Measurements from ENCODE around the gene ZFP36L2.

The ZFP36L2 gene

DNA sequence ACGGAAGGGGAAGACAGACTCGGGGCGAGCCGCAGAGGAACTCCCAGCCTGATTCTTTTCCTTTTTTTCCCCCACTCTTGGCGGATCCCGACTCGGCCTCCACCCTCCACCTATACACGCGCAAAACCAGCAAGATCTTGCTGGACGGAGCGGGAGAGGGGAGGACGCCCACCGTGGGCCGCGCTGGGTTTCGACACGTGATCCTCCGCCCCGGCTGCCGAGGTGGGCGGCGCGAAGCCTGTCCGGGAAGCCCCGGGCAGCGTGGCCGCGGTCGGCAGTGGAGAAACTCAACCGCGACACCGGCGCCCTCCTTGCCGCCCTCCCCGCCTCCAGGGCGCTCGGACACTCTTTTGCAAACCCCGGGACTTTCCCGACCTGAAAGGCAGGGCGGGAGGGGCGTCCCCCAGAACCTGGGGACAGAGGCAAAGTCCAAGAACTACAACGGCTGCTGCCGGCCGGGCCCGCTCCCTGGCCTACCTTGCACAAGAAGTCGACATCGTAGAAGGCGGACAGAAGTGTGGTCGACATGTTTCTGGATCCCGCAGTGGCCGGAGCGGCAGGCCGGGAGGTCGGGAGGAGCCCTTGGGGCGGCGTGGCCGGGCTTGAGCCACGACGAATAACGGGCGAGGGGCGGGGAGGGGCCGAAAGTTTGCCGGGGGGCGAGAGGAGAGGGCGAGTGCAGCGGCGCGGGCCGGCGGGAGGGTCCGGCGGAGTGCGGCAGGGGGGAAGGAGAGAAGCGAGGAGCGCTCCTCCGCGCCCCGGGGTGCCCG lies 433 bp downstream of the ZFP36L2 start:
- DNase-seq (ENCODE audit: low read depth), result no peak
- peak overlapping the region; percentile 86 for H3K4me3 ChIP-seq (ENCODE audit: low read depth, low read length)

DNA sequence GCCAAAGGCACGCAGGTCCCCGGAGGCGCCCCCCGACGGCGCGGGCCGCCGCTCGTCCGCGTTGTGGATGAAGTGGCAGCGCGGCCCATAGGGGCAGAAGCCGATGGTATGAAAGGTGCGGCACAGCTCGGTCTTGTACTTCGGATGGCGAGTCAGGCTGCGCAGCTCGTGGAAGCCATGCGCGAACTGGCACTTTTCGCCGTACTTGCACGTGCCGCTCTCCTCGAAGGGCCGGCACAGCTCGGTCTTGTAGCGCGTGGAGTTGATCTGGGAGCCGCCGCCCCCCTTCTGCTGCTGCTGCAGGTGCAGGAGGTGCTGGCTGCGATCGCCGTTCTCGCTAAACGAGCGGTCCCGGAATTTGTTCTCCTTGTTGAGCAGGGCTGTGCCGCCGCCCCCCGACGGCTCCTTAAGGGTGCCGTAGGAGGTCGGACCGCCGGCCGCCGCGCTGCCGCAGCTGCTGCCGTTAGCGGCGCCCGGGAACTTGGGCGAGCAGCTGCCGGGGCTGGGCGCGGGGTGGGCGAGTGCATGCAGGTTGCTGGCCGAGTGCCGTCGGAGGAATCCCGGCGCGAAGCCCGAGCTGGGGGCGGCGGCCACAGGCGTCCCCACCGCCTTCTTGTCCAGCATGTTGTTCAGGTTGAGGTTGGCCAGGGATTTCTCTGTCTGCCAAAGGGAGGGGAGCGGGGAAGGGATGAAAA lies 1.2 kb downstream of the ZFP36L2 start:
- peak; percentile 61 for DNase-seq (ENCODE audit: low read depth)
- H3K4me3 ChIP-seq (ENCODE audit: low read depth, low read length), result peak overlapping the region; percentile 86

DNA sequence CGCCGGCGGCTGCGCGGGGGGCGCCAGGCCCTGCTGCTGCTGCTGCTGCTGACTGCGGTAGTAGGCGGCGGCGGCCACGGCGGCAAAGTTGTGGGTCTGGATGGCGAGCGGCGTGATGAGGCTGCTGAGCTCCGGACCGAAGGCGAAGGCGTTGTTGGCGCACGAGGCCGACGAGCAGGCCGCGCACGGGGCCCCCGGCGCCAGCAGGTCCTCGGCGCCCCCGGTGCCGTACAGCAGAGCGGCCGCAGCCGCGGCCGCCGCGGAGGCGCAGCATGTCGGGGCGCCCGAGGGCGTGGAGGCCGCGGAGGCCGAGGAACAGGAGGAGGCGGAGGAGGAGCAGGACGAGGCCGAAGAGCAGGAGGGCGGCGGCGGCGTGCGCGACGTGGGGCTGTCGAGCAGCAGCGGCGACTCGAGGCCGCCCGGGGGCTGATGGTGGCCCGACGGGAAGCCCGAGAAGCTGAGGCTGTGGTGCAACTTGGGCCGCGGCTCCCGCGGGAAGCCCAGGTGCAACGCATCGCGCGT lies 1.8 kb downstream of the ZFP36L2 start:
- H3K4me3 ChIP-seq (ENCODE audit: low read depth, low read length), result peak overlapping the region; percentile 86
- no peak for DNase-seq (ENCODE audit: low read depth)

DNA sequence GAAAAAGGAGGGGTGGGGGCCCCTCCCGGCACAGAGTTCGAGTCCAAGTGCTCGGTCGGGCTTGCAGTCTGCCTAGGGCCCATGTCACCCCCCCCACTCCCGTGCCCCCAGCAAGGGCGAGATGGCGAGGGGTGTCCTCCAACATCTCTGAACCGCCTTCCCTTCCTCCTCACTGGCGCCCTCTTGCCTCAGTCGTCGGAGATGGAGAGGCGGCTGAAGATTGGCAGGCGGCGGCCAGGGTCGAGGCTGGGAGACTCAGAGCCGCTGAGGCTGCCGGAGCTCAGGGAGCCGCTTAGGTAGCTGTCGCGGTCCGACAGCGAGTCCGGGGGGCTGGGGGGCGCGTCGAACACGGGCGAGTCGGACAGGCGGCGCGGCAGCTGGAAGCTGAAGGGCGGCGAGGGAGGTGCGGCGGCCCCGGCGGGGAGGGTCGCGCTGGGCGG lies 2.3 kb downstream of the ZFP36L2 start:
- H3K4me3 ChIP-seq (ENCODE audit: low read depth, low read length), result peak overlapping the region; percentile 86
- no peak for DNase-seq (ENCODE audit: low read depth)

DNA sequence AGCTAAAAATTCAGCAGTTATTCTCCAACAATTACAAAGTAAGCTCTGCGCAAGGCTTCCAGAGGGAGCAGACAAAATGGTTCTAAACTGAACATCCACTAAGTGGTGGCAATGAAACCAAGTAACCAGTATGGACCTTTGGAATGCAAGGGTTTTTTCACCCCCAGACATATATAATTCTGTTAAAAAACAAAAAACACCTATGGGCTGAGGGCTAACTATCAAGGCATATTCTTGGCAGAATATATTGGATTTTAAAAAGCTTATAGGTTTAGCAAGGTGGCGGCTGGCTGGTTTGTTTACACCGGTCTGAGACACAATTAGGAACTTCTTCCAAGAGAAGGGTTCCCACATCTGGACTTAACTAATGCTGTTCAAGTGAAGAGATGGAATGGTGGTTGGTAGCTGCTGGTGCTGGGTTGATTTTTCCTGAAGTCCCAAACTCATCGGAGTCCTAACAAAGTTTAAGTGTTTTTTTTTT lies 2.8 kb downstream of the ZFP36L2 start:
- peak overlapping the region; percentile 86 for H3K4me3 ChIP-seq (ENCODE audit: low read depth, low read length)
- DNase-seq (ENCODE audit: low read depth), result no peak

DNA sequence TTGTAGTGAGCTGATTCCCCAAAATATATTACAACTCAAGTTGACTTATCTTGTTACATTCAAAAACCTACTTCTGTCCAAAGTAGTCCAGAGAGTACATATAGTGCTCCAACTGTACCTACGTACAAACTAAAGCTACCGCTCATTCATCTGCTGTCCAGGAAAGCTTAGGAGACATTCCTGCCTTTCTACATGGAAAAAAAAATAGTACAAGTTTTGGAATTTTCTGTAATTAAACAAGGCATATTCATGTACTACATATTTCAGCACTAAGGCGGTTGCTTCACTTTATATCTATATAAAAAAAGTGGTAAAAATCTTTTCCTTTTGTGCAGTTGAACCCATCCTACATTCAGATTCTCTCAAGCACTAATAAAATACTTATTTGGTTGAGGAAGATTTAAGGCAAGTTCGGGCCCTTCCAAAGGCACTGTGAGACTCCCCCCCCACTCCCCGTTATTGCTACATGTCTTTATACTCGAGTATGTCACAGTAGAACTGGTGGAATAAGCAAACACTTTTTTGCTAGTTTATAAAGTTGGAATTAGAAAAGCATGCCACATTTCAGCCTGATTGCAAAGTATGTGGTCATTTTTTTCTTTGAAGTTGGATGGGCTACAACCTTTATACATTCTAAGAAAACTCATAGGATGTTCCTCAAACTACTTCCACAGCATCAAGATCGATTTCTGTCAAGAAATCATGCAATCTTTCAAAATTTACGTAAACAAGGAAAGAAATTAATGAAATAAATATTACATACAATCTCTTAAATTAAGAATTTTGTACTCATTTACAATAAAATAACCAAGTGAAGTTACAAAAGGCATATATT lies 3.7 kb downstream of the ZFP36L2 start:
- DNase-seq (ENCODE audit: low read depth), result no peak
- H3K4me3 ChIP-seq (ENCODE audit: low read depth, low read length), result peak overlapping the region; percentile 86

DNA sequence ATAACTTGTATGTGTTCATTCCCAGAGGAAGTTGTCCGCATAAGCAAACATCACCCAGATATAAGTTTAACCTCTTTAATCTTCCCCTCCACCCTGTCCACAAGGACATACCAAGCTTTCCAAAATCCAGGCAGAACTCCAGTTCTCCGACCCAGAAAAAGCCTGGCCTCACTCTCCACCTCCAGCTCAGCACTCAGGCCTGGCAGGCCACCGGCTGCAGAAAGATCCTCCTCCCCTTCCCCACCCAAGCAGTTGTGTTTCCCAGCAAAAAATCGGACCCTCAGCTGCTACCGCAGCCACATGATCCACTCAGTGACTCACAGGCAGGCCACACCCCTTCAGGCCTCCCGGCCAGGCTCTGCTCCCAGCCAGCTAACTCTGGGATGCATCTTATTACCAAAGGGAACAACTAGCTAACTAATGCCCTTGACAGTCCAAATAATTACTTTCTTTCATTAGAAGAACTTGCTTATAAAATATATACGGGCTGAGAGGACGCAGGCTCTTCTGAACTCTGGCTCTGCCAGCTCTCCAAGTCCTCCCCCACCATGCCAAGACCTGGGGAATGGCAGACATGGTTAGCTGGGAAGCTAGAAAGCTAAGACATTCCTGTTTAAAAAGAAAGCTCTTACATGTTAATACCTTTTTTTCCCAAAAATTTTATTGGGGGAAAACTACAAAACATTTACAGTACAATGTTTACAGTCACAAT lies 4.5 kb downstream of the ZFP36L2 start:
- peak; percentile 93 for DNase-seq (ENCODE audit: low read depth)
- H3K4me3 ChIP-seq (ENCODE audit: low read depth, low read length), result peak overlapping the region; percentile 86

DNA sequence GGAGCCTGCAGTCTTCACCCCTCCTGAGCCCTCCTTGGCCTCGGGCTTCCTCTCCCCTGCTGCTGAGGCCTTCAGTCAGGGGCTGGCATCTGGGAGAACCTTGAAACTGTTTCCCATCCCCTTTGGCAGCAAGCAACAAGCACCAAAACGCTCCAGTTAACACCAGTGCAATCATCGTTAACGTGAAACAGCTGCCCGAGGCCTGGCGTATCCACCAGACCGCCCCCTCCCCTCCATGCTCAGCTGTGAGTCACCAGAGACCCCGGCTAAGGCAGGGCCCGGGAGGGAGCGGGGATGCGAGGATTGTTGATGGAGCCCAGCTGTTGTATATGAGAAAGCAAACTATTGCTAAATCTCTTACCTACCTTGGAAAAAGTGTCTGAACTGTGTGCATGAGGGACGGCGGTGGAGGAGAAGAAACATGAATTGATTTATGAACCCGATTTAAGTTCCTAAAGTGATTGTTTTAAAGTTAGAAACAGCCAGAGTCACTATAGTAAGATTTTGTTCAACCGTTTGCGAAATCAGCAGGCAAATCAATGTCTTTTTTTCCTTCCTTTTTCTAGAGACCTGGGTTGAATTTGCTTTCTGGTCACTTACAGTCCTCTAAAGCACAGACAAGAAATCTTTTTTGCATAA lies 5.2 kb downstream of the ZFP36L2 start:
- H3K4me3 ChIP-seq (ENCODE audit: low read depth, low read length), result peak overlapping the region; percentile 86
- peak; percentile 95 for DNase-seq (ENCODE audit: low read depth)

DNA sequence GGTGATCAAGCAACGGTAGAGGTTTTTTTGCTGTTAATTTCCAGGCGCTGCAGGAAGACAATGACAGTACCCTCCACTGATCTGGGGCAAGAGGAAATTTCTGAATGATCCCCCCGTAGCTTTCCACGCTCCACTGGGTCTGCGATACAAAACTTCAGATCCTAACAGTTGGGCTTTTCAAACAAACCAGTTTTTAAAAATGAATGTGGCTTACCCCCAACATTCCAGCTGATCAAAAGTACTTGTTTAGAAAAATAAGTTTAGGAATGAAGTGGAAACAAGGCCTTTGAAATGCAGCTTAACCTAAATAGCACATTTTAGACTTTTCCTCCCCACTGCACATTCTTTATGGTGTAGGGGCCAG lies 5.7 kb downstream of the ZFP36L2 start:
- no peak for DNase-seq (ENCODE audit: low read depth)

DNA sequence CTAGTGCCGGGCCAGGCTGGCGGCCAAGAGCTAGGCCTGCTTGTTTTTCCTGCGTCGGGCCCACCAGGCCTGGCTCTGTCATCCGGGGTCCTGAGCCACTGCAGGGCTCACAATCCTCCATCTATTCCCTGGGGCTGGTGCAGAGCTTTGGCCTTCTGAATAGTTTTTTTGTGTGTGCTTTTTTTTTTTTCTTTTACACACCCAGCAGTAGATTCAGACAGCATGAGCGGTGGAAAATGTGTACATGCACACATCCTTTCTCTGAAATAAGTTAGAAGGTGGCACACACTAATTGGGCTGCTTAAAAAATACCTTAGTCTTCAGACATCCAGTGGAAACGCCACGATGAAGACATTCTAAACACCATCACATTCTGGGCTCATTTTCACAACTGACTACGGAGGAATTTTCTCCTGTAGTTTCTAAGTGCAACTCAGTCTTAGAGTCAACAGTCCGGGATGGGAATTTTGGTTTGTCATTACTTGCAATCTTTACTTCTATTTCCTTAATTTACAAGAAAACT lies 6.1 kb downstream of the ZFP36L2 start:
- peak; percentile 32 for DNase-seq (ENCODE audit: low read depth)

More for the DNA sequence above, 5.7 kb downstream of the ZFP36L2 start:
- peak overlapping the region; percentile 86 for H3K4me3 ChIP-seq (ENCODE audit: low read depth, low read length)

DNA sequence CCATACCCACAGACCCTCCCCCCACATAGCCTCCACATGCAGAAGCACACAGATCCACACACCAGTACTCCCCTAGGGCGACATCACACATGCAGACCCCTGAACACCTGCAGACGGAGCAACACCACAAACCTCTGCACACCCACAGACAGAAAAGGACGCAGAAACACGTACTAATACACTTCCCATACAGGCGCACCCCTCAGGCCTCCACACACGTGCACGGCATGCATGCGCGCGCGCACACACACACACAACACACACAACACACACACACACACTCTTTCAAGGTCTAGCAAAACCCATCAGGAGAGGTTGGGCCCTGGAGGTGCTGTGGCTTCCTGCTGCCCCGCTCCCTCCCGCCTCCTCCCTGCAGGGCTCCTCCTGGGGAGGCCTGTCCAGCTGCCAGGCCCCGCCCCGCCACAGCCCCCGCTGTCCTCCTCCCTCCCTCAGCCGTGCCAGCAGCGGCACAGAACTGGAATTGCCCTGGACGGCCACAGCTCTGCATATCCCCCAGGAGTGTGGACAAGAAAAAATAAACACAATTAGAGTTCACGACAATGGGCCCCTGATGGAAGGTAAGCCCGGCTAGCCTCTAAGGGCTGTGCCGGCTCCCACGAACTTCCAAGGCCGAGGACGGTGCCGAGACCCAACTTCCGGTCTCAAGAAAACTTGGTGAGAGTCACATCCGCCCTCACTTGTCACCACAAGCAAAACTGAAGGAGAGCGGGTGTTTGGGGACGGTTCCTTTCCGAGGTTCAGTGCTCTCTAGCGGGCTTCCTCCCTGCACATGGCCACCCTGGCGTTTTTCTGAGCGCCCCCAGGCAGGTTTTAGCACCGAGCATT lies 6.8 kb downstream of the ZFP36L2 start:
- peak; percentile 64 for DNase-seq (ENCODE audit: low read depth)
- peak overlapping the region; percentile 86 for H3K4me3 ChIP-seq (ENCODE audit: low read depth, low read length)

More for the DNA sequence above, 6.1 kb downstream of the ZFP36L2 start:
- peak overlapping the region; percentile 86 for H3K4me3 ChIP-seq (ENCODE audit: low read depth, low read length)

DNA sequence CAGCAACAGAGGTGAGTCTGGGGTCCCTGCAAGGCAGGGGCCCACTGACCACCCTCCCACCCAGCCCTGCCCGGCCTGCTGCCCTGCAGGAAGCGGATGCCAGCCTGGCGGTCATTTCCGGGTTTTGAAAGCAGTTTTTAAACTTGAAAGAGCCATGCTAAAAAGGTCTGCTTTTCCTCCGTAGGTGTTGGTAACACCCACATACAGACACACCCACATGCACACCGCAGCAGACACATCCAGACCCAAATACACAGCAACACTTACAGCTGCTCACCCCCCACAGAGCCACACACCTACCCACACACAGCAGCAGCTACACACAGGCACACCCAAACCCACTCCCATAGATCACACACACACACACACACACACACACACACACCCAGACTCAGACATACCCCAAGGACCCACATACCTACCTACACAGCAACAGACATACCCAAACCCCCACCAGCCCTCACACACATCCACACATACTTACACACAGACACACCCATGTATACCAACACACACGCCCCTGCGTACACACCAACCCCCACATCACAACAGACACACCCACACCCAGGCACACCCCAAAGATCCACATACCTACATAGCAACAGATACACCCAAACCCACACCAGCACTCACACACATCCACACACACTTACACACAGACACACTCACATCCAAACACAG lies 7.6 kb downstream of the ZFP36L2 start:
- no peak for DNase-seq (ENCODE audit: low read depth)

DNA sequence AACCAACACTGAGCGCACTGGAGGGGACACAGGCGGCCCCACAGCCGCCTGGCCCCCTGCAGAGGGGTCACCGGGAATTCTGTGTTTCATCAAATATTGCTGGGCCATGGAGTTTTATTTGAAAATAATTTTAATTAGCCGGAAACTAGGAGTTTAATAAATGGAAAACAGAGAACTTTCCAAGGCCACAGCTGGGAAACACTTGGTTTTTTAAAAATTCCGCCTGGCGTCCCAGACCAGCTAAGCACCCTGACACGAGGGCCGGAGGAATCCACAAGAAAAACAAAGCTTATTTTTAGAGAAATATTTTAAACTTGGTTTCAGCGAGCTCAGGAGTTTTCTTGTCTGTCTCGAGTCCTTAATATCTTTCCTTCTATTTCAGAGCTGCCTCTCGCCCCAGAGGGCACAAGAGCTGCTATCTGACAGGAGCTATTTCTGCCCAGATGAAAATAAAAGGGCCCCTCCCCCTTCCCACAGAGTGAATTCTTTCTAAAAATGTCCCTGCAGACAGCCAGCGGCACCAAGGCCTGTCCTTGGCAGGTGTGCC lies 8.2 kb downstream of the ZFP36L2 start:
- no peak overlapping the region for H3K4me3 ChIP-seq (ENCODE audit: low read depth, low read length)
- no peak for DNase-seq (ENCODE audit: low read depth)

More for the DNA sequence above, 7.6 kb downstream of the ZFP36L2 start:
- peak overlapping the region; percentile 86 for H3K4me3 ChIP-seq (ENCODE audit: low read depth, low read length)

DNA sequence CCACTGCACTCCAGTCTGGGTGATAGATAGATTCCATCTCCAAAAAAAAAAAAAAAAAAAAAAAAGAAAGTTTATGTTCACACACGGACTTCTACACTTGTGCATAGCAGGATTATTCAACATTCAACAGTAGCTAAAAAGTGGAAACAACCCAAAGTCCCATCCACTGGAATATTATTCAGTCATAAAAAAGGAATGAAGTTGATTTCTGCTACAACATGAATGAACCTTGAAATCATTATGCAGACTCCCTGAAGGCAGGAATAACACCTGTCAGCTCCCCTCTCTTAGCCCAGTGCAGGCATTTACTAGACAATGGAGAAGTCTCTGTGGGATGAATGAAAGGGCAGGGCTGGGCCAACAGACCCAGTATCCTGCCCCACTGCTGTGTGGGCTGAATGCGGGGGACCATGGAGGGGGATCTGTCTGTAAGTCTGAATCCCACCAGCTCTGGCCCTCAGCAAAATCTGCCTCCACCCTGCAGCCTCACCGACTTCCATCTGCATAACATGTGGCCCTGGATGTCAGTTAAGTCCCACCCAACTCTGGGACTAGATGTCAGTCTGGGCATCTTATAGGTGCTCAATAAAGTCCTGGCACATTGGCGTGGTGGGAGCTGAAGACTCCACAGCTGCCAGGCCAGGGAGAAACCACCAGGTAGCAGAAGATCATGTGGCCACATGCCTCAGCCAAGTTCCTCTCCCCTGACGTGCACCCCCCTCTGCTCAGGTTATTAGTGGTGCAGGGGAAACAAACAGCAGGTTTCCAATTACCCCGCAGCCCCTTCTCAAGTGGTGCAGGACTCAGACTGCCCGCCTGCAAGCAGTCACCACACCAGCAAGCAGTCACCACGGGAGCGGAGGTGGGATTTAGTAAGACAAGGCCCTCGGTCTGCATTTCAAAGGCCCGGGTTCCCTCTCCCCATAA lies 8.9 kb downstream of the ZFP36L2 start:
- no peak overlapping the region for H3K4me3 ChIP-seq (ENCODE audit: low read depth, low read length)
- DNase-seq (ENCODE audit: low read depth), result no peak

DNA sequence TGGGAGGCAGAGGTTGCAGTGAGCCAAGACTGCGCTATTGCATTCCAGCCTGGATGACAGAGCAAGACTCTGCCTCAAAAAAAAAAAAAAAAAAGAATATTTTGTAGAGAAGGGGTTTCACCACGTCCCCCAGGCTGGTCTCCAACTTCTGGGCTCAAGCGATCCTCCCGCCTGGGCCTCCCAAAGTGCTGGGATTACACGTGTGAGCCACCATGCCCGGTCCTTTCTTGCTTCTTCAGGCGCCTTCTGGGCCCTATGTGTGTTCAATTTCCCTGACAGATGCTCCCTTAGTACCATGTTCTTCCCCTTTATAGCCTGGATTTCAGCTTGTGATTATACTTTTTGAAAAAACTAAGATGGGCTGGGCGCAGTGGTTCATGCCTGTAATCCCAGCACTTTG lies 9.8 kb downstream of the ZFP36L2 start:
- H3K4me3 ChIP-seq (ENCODE audit: low read depth, low read length), result no peak overlapping the region
- DNase-seq (ENCODE audit: low read depth), result no peak

Data from skeletal muscle cell (primary cell).